GM12865 (cell line): ENCODE data around the gene TARS1.
"Not testable (repeated sequence)": the region's sequence is repeated elsewhere in the genome, so short reads cannot be mapped to it uniquely, and the experiment has no call there.

Source experiments
- DNase-seq: peaks from one replicate; pipeline ENCODE4 v3.0.0; 2010; ENCODE audit warnings: low read depth
- H3K4me3 ChIP-seq: 2 replicates; pipeline ENCODE4 v1.5.1; 2011; ENCODE audit warnings: mild to moderate bottlenecking, low read depth, low read length, control low read depth
- TF ChIP-seq, protein P1 (sequence below): IDR thresholded peaks from 2 replicates; pipeline ENCODE4 v1.5.1; 2011; ENCODE audit warnings: low read length, control low read depth, low read depth, inconsistent platforms; ENCODE audit not compliant: insufficient read depth; ENCODE audit errors: missing control alignments

Gene TARS1

DNA sequence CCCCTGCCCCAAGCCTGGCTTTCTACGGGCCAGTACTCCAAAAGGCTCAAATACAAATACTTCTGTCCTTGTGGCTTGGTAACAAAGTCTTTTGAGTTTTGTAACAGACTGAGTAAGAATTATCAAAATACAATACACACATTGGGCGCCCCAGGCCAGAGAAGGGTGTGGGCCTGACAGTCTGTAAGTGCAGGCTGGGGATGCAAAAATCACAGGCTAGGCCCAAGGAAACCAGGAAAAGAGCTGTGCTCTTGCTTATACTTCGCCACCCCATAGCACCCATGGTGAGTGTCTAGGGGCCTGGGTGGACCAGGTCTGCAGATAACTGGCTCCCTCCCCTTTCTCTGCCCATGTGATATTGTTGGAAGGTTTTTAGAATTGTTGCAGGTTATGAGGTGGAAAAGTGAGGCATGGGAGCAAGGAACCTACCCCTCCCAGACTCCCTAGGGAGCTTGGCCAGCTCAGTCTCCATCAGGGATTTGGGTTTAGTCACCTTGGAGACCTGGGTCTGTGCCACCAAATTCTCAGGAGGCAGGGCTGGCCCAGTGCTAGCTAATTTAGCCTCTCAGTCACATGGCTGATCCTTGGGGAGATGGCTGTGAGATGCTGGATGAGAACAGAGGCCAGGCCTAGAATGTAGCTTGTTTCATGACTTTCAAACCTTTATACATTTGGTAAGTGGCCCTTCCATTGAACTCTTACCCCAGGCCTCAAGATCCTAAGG, 72.9 kb downstream of the TARS1 start:
- H3K4me3 ChIP-seq: no peak overlapping the region
- DNase-seq: no peak
- TF ChIP-seq, protein P1, sequence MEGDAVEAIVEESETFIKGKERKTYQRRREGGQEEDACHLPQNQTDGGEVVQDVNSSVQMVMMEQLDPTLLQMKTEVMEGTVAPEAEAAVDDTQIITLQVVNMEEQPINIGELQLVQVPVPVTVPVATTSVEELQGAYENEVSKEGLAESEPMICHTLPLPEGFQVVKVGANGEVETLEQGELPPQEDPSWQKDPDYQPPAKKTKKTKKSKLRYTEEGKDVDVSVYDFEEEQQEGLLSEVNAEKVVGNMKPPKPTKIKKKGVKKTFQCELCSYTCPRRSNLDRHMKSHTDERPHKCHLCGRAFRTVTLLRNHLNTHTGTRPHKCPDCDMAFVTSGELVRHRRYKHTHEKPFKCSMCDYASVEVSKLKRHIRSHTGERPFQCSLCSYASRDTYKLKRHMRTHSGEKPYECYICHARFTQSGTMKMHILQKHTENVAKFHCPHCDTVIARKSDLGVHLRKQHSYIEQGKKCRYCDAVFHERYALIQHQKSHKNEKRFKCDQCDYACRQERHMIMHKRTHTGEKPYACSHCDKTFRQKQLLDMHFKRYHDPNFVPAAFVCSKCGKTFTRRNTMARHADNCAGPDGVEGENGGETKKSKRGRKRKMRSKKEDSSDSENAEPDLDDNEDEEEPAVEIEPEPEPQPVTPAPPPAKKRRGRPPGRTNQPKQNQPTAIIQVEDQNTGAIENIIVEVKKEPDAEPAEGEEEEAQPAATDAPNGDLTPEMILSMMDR: no peak

GRCh38 chr5:33515366-33515765, 74.6 kb downstream of the TARS1 start:
- DNase-seq, H3K4me3 ChIP-seq: not testable (repeated sequence)

- TF ChIP-seq, protein P1: no peak
- H3K4me3 ChIP-seq: no peak overlapping the region
- DNase-seq: no peak
Measured at GRCh38 chr5:33516421-33516820, 75.7 kb downstream of the TARS1 start.
